HG02623 (cell line): Measurements from ENCODE around the gene LAMA1.

Source experiments
- ATAC-seq: cut with Tn5 transposase; IDR thresholded peaks from one replicate; pipeline ENCODE4 v1.9.1; 2021; ENCODE audit warnings: moderate library complexity; ENCODE audit not compliant: unreplicated experiment

Gene LAMA1

GRCh38 chr18:7049951-7050350 lies 67.6 kb downstream of the LAMA1 start:
- no peak for ATAC-seq

GRCh38 chr18:7048081-7048480 lies 69.5 kb downstream of the LAMA1 start:
- no peak for ATAC-seq

- ATAC-seq = no peak
These were observed 70.3 kb downstream of the LAMA1 start for GRCh38 chr18:7047336-7047735.

GRCh38 chr18:7038330-7038851 lies 79.2 kb downstream of the LAMA1 start:
- no peak for ATAC-seq

GRCh38 chr18:7037470-7037869 lies 80.1 kb downstream of the LAMA1 start:
- ATAC-seq = no peak

GRCh38 chr18:7035807-7036206 lies 81.8 kb downstream of the LAMA1 start:
- no peak for ATAC-seq

GRCh38 chr18:7034924-7035323 lies 82.7 kb downstream of the LAMA1 start:
- no peak for ATAC-seq

- no peak for ATAC-seq
These were observed 85.1 kb downstream of the LAMA1 start for GRCh38 chr18:7032537-7032936.

GRCh38 chr18:7028625-7029024 lies 89.0 kb downstream of the LAMA1 start:
- no peak for ATAC-seq

GRCh38 chr18:7025194-7025593 lies 92.4 kb downstream of the LAMA1 start:
- ATAC-seq = no peak

- ATAC-seq = no peak
These were observed 94.0 kb downstream of the LAMA1 start for GRCh38 chr18:7023581-7023980.

GRCh38 chr18:7023063-7023580 lies 94.5 kb downstream of the LAMA1 start:
- no peak for ATAC-seq

- ATAC-seq = no peak
These were observed 95.4 kb downstream of the LAMA1 start for GRCh38 chr18:7021994-7022840.

- no peak for ATAC-seq
These were observed 96.4 kb downstream of the LAMA1 start for GRCh38 chr18:7020995-7021777.

GRCh38 chr18:7017013-7017412 lies 100.6 kb downstream of the LAMA1 start:
- ATAC-seq = no peak

GRCh38 chr18:7011142-7011541 lies 106.5 kb downstream of the LAMA1 start:
- ATAC-seq = no peak

- no peak for ATAC-seq
These were observed 113.6 kb downstream of the LAMA1 start for GRCh38 chr18:7004009-7004408.

GRCh38 chr18:7002107-7002506 lies 115.5 kb downstream of the LAMA1 start:
- no peak for ATAC-seq

- ATAC-seq = no peak
These were observed 117.0 kb downstream of the LAMA1 start for GRCh38 chr18:7000484-7001096.

- no peak for ATAC-seq
These were observed 119.8 kb downstream of the LAMA1 start for GRCh38 chr18:6997808-6998207.

GRCh38 chr18:6994771-6995430 lies 122.7 kb downstream of the LAMA1 start:
- ATAC-seq = no peak
